Transverse colon (tissue), 4 donors: Measurements from ENCODE around the gene EVC. TPM values are rescaled to one million over a fixed set of nuclear protein-coding genes. Genes with fewer than 3 reads are reported as not detected.
A peak's percentile ranks its signal among the peaks of the same experiment; 100 is the strongest.

ENCODE experiments used
- DNase-seq: peaks from one replicate; pipeline ENCODE4 v3.0.0-alpha.2; 2019
- H3K27ac ChIP-seq, 4 donors: fragments of 200-600 bp; sonication (generic); 2 replicates each; pipeline ENCODE4 v1.5.1; 2016 to 2018; ENCODE audit warnings: inconsistent platforms in 4 of 4
- H3K27me3 ChIP-seq: fragments of 200-600 bp; sonication (generic); 2 replicates; pipeline ENCODE4 v1.5.1; 2017; ENCODE audit warnings: inconsistent platforms
- H3K36me3 ChIP-seq, 4 donors: fragments of 200-600 bp; sonication (generic); 2 replicates each; pipeline ENCODE4 v1.5.1; 2017 to 2019; ENCODE audit warnings: inconsistent platforms in 4 of 4
- H3K4me1 ChIP-seq, 4 donors: fragments of 200-600 bp; sonication (generic); 2 replicates each; pipeline ENCODE4 v1.5.1; 2017 to 2020; ENCODE audit warnings: inconsistent platforms in 4 of 4
- H3K4me3 ChIP-seq, 4 donors: fragments of 200-600 bp; sonication (generic); 1 replicate in 1 of 4; 2 replicates in 3 of 4; pipeline versions ENCODE4 v1.5.1 to v1.6.1; 2017 to 2019; ENCODE audit warnings: inconsistent platforms in 4 of 4
- H3K9me3 ChIP-seq, 2 donors: fragments of 200-600 bp; sonication (generic); 2 replicates each; pipeline ENCODE4 v1.5.1; 2017 to 2019; ENCODE audit warnings: inconsistent platforms in 2 of 2
- EP300 ChIP-seq: sonication (generic); formaldehyde crosslinking; IDR thresholded peaks from one replicate; pipeline ENCODE4 v1.6.1; 2017; ENCODE audit warnings: antibody characterized with exemption, low read depth
- POLR2A ChIP-seq: fragments of 450-650 bp; IDR thresholded peaks from one replicate; pipeline ENCODE4 v1.6.1; 2016; ENCODE audit warnings: antibody characterized with exemption, mild to moderate bottlenecking, moderate library complexity
- POLR2AphosphoS5 ChIP-seq, 3 donors: sonication (generic); formaldehyde crosslinking; IDR thresholded peaks; one replicate each; pipeline ENCODE4 v1.6.1; 2016; ENCODE audit warnings: antibody characterized with exemption in 3 of 3
- WGBS, 2 donors: methylation state at CpG; one replicate each; pipeline ENCODE4 v1.1.5; 2018; ENCODE audit warnings: low coverage in 1 of 2; 5-methylcytosine and 5-hydroxymethylcytosine counted together
- in situ Hi-C, 4 donors: fragments of 200-750 bp; cut with MboI; loops; one replicate each; pipeline versions ENCODE4 v1.15.0 to v1.15.1; 2017; ENCODE audit warnings: low sequenced_read_pairs in 3 of 4, low pct_ligation_motif_present in 1 of 4, low pct_unique_long_range_greater_than_20kb in 1 of 4
- intact Hi-C: fragments of 100-400 bp; cut with DNase I; formaldehyde crosslinking; loops from one replicate; pipeline ENCODE4 v1.15.1; 2023; ENCODE audit warnings: low total_unique reads
- total RNA-seq, 4 donors: library from RNA; depleted of rRNA; stranded (reverse); fragments of >200 nt; gene quantifications; one replicate each; pipeline ENCODE4 v1.1.0, GENCODE V29; 2016
- TF ChIP-seq, protein P1 (sequence below), 5 experiments: fragments of 200-600 bp in 3 of 5; fragments of 450-650 bp in 2 of 5; sonication (generic) in 3 of 5; IDR thresholded peaks; 1 replicate in 2 of 5; 2 replicates in 3 of 5; pipeline ENCODE4 v1.5.1; 2016 to 2017; ENCODE audit warnings: antibody characterized with exemption in 5 of 5, inconsistent platforms in 3 of 5, mild to moderate bottlenecking in 2 of 5, moderate library complexity in 1 of 5

The EVC gene
- total RNA-seq, 4 donors from 2014 or later, result 6.0 to 45.8 (median 12.0) TPM

DNA sequence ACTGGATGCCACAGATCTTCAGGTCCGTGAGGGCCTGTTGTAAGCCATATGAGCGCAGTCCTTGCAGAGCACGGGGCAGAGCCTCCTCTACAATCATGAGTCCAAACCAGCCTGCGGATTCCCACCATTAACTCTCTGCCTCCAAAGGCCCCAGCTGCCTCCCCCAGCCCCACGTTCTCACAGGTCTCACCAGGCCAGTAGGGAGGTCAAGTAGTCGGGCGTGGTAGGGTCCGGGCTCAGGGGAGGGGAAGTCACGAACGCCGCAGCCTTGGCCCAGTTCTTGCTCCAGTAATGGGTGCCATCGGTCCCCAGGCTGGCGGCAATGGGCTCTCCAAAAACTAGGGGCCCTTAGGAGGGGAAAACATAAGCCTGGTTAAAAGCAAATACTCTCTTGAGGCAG lies 128.3 kb downstream of the EVC start:
- 84% methylated on average over 13 of the region's 13 CpGs; no CpG with 5 or more reads in 1 of the 2 donors for WGBS, 2 donors
- no peak overlapping the region for H3K4me3 ChIP-seq
- in situ Hi-C loops (no loop called here), intact Hi-C loops (no loop called here)
- H3K27me3 ChIP-seq, result no peaks in the 10 kb centered on the region
- no peak for TF ChIP-seq POLR2A
- TF ChIP-seq, protein P1, sequence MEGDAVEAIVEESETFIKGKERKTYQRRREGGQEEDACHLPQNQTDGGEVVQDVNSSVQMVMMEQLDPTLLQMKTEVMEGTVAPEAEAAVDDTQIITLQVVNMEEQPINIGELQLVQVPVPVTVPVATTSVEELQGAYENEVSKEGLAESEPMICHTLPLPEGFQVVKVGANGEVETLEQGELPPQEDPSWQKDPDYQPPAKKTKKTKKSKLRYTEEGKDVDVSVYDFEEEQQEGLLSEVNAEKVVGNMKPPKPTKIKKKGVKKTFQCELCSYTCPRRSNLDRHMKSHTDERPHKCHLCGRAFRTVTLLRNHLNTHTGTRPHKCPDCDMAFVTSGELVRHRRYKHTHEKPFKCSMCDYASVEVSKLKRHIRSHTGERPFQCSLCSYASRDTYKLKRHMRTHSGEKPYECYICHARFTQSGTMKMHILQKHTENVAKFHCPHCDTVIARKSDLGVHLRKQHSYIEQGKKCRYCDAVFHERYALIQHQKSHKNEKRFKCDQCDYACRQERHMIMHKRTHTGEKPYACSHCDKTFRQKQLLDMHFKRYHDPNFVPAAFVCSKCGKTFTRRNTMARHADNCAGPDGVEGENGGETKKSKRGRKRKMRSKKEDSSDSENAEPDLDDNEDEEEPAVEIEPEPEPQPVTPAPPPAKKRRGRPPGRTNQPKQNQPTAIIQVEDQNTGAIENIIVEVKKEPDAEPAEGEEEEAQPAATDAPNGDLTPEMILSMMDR (IDR thresholded peaks at IDR 0.05), result no peak
- no peak for TF ChIP-seq EP300
- no peak for TF ChIP-seq POLR2AphosphoS5 (IDR thresholded peaks at IDR 0.05)
- H3K27ac ChIP-seq, result peak overlapping the region; percentile 28 to 75 (median 60)
- DNase-seq, result no peak
- peaks cover 0 to 11% (median 5%) of the 10 kb centered on the region in 4 donors for H3K4me1 ChIP-seq
- H3K9me3 ChIP-seq, result no peaks in the 10 kb centered on the region
- H3K36me3 ChIP-seq, result no peaks in the 10 kb centered on the region

DNA sequence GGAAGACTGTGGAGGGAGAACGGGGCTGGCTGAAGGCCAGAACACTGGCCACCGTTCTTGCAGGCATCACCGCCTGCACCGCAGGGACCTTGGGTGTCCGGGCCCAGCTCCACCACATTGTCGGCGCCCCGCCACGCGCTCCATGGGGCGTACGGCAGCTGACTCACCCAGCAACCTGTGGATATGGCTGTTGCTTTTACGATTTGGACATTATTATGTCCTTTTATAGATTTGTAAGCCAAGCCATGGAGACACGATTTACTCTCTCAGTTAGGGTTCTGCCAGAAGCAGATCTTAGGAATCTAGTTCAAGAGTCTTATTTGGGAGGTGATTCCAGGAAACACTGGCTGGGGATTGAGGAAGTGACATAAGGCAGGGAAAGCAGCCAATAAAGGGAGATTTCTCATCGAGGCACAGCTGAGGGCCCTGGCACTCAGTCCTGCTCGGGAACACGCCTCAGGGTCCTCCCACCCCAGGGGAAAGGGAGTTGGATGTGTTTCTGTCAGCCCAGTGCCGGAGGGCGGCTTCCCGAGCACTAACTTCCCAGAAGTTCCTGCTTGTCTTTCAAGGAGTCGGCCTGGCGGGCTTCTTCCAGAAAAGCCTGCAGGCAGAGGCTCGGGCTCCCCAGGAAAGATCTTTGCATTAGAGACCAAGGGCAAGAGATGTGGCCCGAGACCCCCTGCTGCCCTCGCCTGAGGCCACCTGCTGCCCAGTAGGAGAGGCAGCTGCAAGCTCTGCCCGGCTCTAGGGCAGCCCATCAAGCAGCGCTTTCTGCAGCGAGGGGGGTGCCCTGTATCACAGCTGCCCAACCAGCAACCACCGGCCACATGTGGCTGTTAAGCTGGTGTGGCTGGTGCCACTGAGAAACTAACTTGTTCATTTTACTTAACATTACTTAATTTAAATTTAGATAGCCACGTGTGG lies 129.0 kb downstream of the EVC start:
- Histone ChIP-seq H3K27ac (peak overlapping the region; percentile 39 to 75 (median 60)), H3K27me3 (no peaks in the 10 kb centered on the region), H3K4me1 (peaks cover 0 to 17% (median 5%) of the 10 kb centered on the region in 4 donors), H3K4me3 (no peak overlapping the region), H3K36me3 (no peaks in the 10 kb centered on the region), H3K9me3 (no peaks in the 10 kb centered on the region)
- in situ Hi-C loops, result no loop called here
- peak; percentile 29 for DNase-seq
- WGBS, 2 donors, result 17 to 59% methylated on average over 1 to 30 of the region's 30 CpGs
- intact Hi-C loops, result no loop called here
- TF ChIP-seq EP300, result peak; percentile 21
- peak; percentile 13 to 62 (median 53) for TF ChIP-seq POLR2AphosphoS5 (IDR thresholded peaks at IDR 0.05)
- TF ChIP-seq POLR2A, result no peak

DNA sequence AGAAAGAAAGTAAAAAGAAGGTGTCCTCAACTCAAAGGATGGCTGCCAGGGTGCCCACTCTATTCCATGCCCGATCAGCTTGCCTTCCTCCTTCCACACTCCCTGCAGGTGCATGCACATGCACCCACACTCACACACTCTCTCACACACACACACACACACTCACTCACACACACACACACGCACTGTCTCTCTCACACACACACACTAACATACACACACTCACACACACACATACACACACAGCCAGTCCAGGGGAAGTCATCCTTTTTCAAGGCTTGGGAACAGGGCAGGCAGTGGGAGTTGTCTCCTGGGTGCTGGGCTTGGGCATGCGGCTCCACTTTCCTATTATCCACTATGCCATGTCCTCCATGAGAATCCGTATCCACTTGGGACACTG lies 131.5 kb downstream of the EVC start:
- Histone ChIP-seq H3K4me1 (peaks cover 0 to 17% (median 5%) of the 10 kb centered on the region in 4 donors), H3K36me3 (no peaks in the 10 kb centered on the region), H3K27ac (no peak overlapping the region), H3K27me3 (no peaks in the 10 kb centered on the region), H3K4me3 (no peak overlapping the region), H3K9me3 (no peaks in the 10 kb centered on the region)
- TF ChIP-seq EP300, result no peak
- TF ChIP-seq, protein P1 (IDR thresholded peaks at IDR 0.05), result no peak
- 76 to 84% methylated on average over 2 to 4 of the region's 4 CpGs for WGBS, 2 donors
- no peak for DNase-seq
- intact Hi-C loops (no loop called here), in situ Hi-C loops (no loop called here)

DNA sequence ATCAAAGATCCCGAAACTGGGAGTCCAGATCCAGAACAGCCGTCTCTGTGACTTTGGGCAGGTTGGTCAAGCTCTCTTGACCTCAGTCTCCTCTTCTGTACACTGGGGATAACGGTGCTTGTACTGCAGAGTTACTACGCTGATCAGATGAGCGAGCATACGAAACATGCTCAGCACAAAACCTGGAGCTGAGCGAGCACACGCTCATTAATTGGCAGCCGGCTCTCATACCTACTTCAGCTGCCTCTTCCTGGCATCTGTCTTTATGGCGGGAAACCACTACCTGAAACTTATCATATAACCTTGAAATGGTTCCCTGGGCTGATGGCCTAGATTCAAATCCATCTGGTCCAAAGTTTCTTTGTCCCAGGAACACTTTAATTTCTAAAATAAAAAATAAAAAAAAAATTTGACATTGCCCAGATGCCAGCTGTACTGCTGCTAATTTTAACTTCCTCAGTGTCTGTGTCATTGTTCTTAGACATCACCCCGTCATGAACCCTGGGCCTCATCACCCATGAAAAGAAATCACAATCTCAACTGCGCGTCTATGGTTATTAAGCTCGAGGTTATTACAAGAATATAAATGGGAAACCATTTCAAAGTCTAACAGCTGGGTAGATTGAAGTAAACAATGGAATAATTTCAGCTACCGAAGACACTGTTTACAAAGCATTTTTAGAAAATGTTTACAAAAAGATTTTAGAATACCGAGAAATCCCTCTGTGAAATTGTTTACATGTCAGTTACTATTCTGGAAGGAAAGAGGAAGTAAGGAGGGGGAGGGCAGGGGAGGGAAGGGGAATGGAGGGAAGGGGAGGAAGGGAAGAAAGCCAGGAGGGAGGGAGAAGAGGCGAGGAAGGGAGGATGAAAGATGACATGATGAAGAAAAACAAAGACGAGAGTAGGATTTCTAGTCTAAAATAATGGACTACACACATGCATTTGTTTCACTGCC lies 132.9 kb downstream of the EVC start:
- WGBS, 2 donors, result 47 to 60% methylated on average over 8 to 18 of the region's 18 CpGs
- Histone ChIP-seq H3K4me1 (peaks cover 0 to 17% (median 5%) of the 10 kb centered on the region in 4 donors), H3K9me3 (no peaks in the 10 kb centered on the region), H3K36me3 (no peaks in the 10 kb centered on the region), H3K4me3 (no peak overlapping the region), H3K27ac (peak overlapping the region in 3 of 4 donors; percentile 26 to 69 (median 39)), H3K27me3 (no peaks in the 10 kb centered on the region)
- DNase-seq, result no peak
- TF ChIP-seq EP300 (no peak), POLR2A (no peak)
- TF ChIP-seq, protein P1 (IDR thresholded peaks at IDR 0.05), result no peak
- intact Hi-C loops, result no loop called here
- in situ Hi-C loops, result no loop called here
